Parathyroid adenoma (tissue), 2 donors: Measurements from ENCODE around the gene UBR3.

Experiments
- H2AFZ ChIP-seq: fragments of 300-600 bp; sonication (generic); one replicate; pipeline ENCODE4 v1.7.0; 2017; ENCODE audit warnings: antibody characterized with exemption, mild to moderate bottlenecking
- H3K27ac ChIP-seq: fragments of 300-600 bp; sonication (generic); one replicate; pipeline ENCODE4 v1.7.0; 2017
- H3K27me3 ChIP-seq: fragments of 300-600 bp; sonication (generic); one replicate; pipeline ENCODE4 v1.7.0; 2017; ENCODE audit warnings: low read length; ENCODE audit not compliant: control insufficient read depth, insufficient read depth
- H3K36me3 ChIP-seq: fragments of 300-600 bp; sonication (generic); one replicate; pipeline ENCODE4 v1.7.0; 2017; ENCODE audit warnings: low read length; ENCODE audit not compliant: control insufficient read depth, insufficient read depth
- H3K4me1 ChIP-seq: fragments of 300-600 bp; sonication (generic); one replicate; pipeline ENCODE4 v1.7.0; 2017; ENCODE audit warnings: control low read depth
- H3K4me2 ChIP-seq: fragments of 300-600 bp; sonication (generic); one replicate; pipeline ENCODE4 v1.7.0; 2017; ENCODE audit warnings: low read length
- H3K4me3 ChIP-seq: fragments of 300-600 bp; sonication (generic); one replicate; pipeline ENCODE4 v1.7.0; 2017; ENCODE audit warnings: low read depth, low read length
- H3K79me2 ChIP-seq: fragments of 300-600 bp; sonication (generic); one replicate; pipeline ENCODE4 v1.7.0; 2017; ENCODE audit warnings: control low read depth
- H3K9ac ChIP-seq: fragments of 300-600 bp; sonication (generic); one replicate; pipeline ENCODE4 v1.7.0; 2017; ENCODE audit warnings: mild to moderate bottlenecking
- H3K9me3 ChIP-seq: fragments of 300-600 bp; sonication (generic); one replicate; pipeline ENCODE4 v1.7.0; 2017; ENCODE audit warnings: low read length; ENCODE audit not compliant: control insufficient read depth
- TF ChIP-seq, protein P1 (sequence below): fragments of 300-600 bp; sonication (generic); IDR thresholded peaks from one replicate; pipeline ENCODE4 v1.7.0; 2017; ENCODE audit warnings: antibody characterized with exemption, mild to moderate bottlenecking
- donor health status: primary hyperparathyroidism.

UBR3 gene

DNA sequence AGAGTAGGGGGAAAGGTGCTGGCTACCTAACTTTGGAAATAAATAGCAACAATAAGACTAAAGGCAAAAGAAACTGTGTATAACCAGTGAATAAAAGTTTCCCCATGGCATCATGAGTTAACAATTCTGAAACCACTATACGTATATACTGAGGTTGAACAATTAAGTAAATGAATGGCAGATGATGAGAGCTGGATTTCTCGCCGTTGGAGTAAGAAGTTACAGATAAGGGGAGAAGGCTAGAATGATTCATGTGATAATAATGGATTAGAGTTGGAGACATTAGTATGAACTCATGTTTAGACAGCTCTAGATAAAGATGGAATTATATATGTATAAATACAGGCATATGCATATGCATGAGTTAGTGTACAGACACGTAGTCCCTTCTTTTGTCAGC is 152.7 kb downstream of the UBR3 start:
- Histone ChIP-seq H3K36me3 (no peaks in the 10 kb centered on the region), H3K9me3 (no peaks in the 10 kb centered on the region), H3K4me2 (no peak overlapping the region), H3K4me1 (no peaks in the 10 kb centered on the region), H2AFZ (no peak overlapping the region), H3K9ac (no peak overlapping the region), H3K27ac (no peak overlapping the region), H3K4me3 (no peak overlapping the region), H3K27me3 (no peaks in the 10 kb centered on the region), H3K79me2 (peaks cover 11% of the 10 kb centered on the region)
- TF ChIP-seq, protein P1, sequence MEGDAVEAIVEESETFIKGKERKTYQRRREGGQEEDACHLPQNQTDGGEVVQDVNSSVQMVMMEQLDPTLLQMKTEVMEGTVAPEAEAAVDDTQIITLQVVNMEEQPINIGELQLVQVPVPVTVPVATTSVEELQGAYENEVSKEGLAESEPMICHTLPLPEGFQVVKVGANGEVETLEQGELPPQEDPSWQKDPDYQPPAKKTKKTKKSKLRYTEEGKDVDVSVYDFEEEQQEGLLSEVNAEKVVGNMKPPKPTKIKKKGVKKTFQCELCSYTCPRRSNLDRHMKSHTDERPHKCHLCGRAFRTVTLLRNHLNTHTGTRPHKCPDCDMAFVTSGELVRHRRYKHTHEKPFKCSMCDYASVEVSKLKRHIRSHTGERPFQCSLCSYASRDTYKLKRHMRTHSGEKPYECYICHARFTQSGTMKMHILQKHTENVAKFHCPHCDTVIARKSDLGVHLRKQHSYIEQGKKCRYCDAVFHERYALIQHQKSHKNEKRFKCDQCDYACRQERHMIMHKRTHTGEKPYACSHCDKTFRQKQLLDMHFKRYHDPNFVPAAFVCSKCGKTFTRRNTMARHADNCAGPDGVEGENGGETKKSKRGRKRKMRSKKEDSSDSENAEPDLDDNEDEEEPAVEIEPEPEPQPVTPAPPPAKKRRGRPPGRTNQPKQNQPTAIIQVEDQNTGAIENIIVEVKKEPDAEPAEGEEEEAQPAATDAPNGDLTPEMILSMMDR = no peak

DNA sequence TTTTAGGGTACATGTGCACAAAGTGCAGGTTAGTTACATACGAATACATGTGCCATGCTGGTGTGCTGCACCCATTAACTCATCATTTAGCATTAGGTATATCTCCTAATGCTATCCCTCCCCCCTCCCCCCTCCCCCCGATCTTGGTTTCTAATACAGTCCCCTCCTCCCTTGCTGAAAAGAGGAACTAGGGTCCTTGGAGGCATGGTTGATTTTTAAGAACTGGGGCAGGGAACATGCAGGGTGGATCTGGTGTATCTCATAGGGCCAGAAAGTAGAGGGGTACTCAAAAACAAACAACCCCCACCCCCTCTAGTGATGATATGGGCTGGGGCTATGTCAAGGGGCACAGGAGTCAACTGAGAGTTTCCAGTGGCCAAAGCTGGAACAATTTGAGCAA is 153.4 kb downstream of the UBR3 start:
- no peaks in the 10 kb centered on the region for H3K36me3 ChIP-seq
- H3K9ac ChIP-seq = no peak overlapping the region
- no peak overlapping the region for H3K4me3 ChIP-seq
- H2AFZ ChIP-seq = no peak overlapping the region
- TF ChIP-seq, protein P1 = no peak
- H3K4me1 ChIP-seq = no peaks in the 10 kb centered on the region
- H3K9me3 ChIP-seq = no peaks in the 10 kb centered on the region
- H3K27ac ChIP-seq = no peak overlapping the region
- peaks cover 11% of the 10 kb centered on the region for H3K79me2 ChIP-seq
- no peaks in the 10 kb centered on the region for H3K27me3 ChIP-seq
- no peak overlapping the region for H3K4me2 ChIP-seq

DNA sequence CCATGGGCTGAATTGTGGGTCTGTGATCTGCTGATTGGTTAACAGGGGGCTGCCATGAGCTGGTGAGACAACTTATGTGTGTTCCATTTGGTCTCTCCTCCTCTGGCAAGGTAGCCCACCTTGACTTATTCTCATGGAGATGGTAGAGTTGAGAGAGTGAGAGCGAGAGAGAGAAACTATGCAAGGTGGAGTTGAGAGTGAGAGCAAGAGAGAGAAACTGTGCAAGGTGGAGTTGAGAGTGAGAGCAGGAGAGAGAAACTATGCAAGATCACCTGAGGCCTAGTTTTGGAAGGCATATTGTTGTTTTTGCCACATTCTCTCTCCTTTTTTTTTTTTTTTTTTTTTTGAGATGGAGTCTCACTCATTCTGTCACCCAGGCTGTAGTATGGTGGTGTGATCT is 155.7 kb downstream of the UBR3 start:
- Histone ChIP-seq H3K27ac (no peak overlapping the region), H3K79me2 (peaks cover 3% of the 10 kb centered on the region), H3K9me3 (no peaks in the 10 kb centered on the region), H3K27me3 (no peaks in the 10 kb centered on the region), H3K9ac (no peak overlapping the region), H3K36me3 (no peaks in the 10 kb centered on the region), H3K4me1 (no peaks in the 10 kb centered on the region), H2AFZ (no peak overlapping the region), H3K4me3 (no peak overlapping the region), H3K4me2 (no peak overlapping the region)
- TF ChIP-seq, protein P1 = no peak

DNA sequence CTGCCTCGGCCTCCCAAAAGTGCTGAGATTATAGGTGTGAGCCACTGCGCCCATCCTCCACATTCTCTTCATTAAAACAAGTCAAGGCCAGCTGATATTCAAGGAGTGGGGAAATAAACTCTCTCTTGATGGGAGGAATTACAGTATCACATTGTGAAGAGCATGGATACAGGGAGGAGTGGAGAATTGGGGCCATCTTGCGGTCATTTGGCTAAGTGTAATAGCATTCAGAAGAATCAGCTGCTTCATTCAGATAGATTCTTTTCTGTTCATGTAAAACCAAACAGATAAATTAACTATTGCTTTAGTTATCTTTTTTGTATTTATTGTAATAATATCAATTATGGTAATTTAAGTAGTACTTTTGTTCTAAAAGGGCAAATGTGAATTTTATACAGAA is 156.3 kb downstream of the UBR3 start:
- no peak overlapping the region for H3K9ac ChIP-seq
- H3K27me3 ChIP-seq = no peaks in the 10 kb centered on the region
- no peak overlapping the region for H3K27ac ChIP-seq
- peaks cover under 1% of the 10 kb centered on the region for H3K79me2 ChIP-seq
- TF ChIP-seq, protein P1 = no peak
- no peaks in the 10 kb centered on the region for H3K36me3 ChIP-seq
- H3K9me3 ChIP-seq = no peaks in the 10 kb centered on the region
- H2AFZ ChIP-seq = no peak overlapping the region
- no peak overlapping the region for H3K4me2 ChIP-seq
- no peaks in the 10 kb centered on the region for H3K4me1 ChIP-seq
- no peak overlapping the region for H3K4me3 ChIP-seq

DNA sequence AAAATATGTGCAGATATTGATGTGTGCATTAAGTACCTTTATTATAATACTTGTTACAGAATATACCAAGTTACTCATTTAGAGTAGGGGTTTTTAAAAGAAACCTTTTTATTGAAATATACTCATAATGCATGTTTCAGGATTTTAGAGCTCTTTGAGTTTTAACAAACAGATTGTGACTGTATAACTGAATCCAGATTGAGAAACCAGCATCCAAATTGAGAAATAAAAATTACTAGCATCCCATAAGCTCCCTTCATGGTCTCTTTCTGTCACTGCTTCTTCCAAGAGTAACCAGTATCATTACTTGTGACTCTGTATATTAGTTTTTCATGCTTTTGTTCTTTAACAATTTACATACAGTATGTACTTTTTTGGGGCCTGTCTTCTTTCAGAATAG is 156.9 kb downstream of the UBR3 start:
- no peak overlapping the region for H3K4me2 ChIP-seq
- no peak overlapping the region for H3K27ac ChIP-seq
- H3K4me1 ChIP-seq = no peaks in the 10 kb centered on the region
- H3K9ac ChIP-seq = no peak overlapping the region
- H3K36me3 ChIP-seq = no peaks in the 10 kb centered on the region
- H2AFZ ChIP-seq = no peak overlapping the region
- no peak overlapping the region for H3K4me3 ChIP-seq
- H3K27me3 ChIP-seq = no peaks in the 10 kb centered on the region
- H3K9me3 ChIP-seq = no peaks in the 10 kb centered on the region
- H3K79me2 ChIP-seq = no peaks in the 10 kb centered on the region
- TF ChIP-seq, protein P1 = no peak
